HG03175 (cell line): ENCODE results near the gene SMYD4.
"Not testable (repeated sequence)": the region's sequence is repeated elsewhere in the genome, so short reads cannot be mapped to it uniquely, and the experiment has no call there.

Experiments
- ATAC-seq: cut with Tn5 transposase; IDR thresholded peaks from one replicate; pipeline ENCODE4 v1.9.1; 2021; ENCODE audit warnings: mild to moderate bottlenecking, moderate library complexity; ENCODE audit not compliant: unreplicated experiment

The SMYD4 gene, protein sequence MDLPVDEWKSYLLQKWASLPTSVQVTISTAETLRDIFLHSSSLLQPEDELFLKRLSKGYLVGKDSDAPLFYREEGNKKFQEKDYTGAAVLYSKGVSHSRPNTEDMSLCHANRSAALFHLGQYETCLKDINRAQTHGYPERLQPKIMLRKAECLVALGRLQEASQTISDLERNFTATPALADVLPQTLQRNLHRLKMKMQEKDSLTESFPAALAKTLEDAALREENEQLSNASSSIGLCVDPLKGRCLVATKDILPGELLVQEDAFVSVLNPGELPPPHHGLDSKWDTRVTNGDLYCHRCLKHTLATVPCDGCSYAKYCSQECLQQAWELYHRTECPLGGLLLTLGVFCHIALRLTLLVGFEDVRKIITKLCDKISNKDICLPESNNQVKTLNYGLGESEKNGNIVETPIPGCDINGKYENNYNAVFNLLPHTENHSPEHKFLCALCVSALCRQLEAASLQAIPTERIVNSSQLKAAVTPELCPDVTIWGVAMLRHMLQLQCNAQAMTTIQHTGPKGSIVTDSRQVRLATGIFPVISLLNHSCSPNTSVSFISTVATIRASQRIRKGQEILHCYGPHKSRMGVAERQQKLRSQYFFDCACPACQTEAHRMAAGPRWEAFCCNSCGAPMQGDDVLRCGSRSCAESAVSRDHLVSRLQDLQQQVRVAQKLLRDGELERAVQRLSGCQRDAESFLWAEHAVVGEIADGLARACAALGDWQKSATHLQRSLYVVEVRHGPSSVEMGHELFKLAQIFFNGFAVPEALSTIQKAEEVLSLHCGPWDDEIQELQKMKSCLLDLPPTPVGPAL

GRCh38 chr17:1829592-1830257 lies at the start of gene SMYD4, which contains the start of gene RPA1:
TSS of gene SMYD4 (minus strand) at chr17:1829902. CDS start at chr17:1827994, 1,908 bp downstream.
TSS of gene RPA1 (plus strand) at chr17:1830005. CDS start at chr17:1830094, 89 bp downstream.
- ATAC-seq = peak; percentile 89

DNA sequence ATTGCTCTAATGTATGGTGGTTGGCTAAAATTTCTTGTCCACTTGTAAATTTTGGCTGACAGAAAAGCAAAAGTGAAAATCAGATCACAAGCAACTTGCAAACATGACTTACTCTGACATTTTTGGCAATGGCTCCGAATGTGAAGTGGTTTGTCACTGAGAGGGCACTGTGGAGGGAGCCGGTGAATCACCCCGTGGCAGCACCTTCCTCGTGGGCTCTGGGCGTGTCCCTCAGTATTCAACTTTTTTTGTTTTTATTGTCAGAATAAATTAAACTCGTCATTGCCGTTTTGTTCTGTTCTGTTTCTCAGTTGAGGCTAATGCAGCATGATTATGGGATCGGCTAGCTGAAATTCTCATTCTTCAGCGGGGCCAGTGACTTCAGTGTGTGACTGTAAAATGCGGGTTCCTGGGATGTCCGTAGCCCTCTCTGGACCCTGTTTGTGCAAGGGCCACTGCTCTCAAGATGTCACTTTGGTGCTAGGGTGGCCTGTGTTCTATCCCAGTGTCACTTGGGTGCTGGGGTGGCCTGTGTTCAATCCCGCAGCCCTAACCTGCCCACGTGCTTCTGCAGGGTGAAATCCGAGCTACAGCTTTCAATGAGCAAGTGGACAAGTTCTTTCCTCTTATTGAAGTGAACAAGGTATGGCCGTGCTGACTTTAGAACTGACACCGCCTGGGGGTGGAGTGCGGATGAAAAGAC lies 48.9 kb upstream of the SMYD4 start:
- no peak for ATAC-seq

GRCh38 chr17:1875597-1875996 lies 45.9 kb upstream of the SMYD4 start:
- no peak for ATAC-seq

DNA sequence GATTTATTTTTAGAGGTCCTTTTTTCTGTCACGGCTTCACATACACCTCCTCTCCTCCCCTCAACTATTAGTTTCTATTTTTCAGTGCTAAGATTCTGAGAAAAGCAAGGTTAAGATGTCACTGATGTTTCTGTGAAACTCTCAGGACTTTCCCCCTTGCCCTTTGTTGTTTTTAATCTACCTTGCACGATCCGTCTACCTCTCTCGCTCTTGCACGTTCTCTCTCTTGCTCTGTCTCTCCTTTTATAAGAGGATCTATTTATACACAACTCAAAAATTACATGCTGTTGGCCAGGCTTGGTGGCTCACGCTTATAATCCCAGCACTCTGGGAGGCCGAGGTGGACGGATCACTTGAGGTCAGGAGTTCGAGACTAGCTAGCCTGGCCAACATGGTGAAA lies 43.7 kb upstream of the SMYD4 start:
- no peak for ATAC-seq

- ATAC-seq = no peak
Measured at GRCh38 chr17:1872976-1873375, 43.3 kb upstream of the SMYD4 start.

GRCh38 chr17:1872254-1872653 lies 42.6 kb upstream of the SMYD4 start:
- ATAC-seq = no peak

GRCh38 chr17:1871756-1872155 lies 42.1 kb upstream of the SMYD4 start:
- ATAC-seq = no peak

GRCh38 chr17:1870592-1870991 lies 40.9 kb upstream of the SMYD4 start:
- no peak for ATAC-seq

DNA sequence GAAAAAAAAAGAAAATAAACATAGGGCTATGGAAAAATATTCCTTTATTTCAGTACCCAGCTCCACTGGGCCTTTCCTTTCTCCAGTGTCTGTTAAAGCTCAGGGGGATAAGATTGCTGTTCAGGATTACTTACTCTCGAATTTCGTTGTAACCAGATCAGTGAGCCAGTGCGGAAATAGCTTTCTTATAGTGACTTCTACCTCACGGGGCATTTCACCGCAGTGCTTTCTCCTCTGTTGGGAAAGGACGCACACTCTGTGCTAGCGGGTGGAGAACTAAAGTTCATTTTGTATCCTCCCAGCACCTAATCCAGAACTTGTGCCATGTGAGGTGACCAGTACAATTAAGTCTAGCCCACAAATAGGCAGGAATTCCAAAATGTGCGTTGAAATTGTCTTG lies 38.4 kb upstream of the SMYD4 start:
- ATAC-seq = no peak

- no peak for ATAC-seq
Measured at GRCh38 chr17:1867307-1867706, 37.6 kb upstream of the SMYD4 start.

GRCh38 chr17:1865252-1866037 lies 35.7 kb upstream of the SMYD4 start:
- no peak for ATAC-seq

GRCh38 chr17:1861391-1862010 lies 31.8 kb upstream of the SMYD4 start:
- no peak for ATAC-seq

DNA sequence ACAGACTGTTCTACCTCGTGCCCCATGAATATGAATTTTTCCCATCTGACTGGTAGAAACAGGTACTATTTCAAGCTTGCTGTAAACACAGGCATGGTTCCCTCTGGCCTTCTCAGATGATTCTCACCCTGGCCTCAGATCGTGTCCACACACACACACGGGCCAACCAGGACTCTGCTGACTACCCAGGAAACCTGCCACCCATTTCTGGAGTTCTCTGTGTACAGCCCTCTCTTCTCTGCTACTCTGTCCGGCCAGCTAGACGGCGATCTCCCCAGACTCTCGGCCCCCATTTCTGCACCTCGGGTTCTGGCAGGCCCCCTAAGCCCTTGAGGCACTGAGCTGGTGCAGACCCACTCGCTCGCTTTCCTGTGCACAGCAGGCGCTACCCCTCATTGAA lies 31.3 kb upstream of the SMYD4 start:
- no peak for ATAC-seq

DNA sequence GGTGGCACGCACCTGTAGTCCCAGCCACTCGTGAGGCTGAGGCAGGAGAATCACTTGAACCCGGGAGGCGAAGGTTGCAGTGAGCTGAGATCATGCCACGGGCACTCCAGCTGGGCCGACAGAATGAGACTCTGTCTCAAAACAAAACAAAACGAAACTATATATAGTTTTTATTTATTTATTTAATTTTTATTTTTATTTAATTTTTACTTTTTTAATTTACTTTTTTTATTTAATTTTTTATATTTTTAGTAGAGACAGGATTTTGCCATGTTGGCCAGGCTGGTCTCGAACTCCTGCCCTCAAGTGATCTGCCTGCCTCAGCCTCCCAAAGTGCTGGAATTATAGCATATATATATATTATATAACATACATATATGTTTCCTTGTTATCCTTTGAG lies 26.8 kb upstream of the SMYD4 start:
- ATAC-seq = not testable (repeated sequence)

DNA sequence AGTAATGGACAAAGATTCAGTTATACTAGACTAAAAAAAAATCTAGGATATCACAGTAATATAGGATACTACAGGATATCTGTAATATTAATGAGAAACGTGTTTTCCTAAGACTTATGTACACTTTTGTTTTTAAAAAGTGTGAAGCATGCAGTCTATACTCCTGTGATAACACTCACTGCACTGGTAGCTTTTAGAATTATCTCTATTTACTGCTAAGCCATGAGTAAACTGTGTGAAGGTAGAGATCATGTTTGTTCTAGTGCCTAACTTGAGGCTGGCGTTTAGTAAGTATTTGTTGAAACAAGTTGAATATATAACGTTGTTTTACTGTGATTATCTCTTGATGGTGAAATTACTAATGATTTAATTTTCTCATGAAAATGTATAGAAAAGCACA lies 24.0 kb upstream of the SMYD4 start:
- ATAC-seq = no peak

- no peak for ATAC-seq
Measured at GRCh38 chr17:1852327-1852726, 22.6 kb upstream of the SMYD4 start.

- ATAC-seq = no peak
Measured at GRCh38 chr17:1847191-1847590, 17.5 kb upstream of the SMYD4 start.

DNA sequence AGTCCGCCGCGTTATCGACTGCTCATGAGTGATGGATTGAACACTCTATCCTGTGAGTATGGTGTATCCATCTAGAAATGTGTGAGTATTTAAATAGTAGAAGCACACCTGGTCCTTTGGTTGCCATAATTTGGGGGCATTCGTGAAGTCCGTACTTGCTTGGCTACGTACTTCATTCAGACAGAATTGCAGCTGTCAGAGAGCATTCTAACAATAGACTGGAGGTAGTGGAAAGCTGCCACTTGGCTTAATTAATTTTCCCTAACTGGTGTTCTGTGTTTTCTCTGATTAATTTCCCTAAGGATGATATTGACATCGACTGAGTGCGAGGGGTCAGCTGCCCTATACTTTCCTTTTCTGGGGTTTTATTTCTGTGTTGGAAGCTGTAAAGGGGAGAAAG lies 14.2 kb upstream of the SMYD4 start:
- ATAC-seq = no peak

GRCh38 chr17:1839516-1839915 lies 9.8 kb upstream of the SMYD4 start:
- ATAC-seq = no peak
